Measurements from ENCODE around the gene LSMEM2. TPM values are rescaled to one million over a fixed set of nuclear protein-coding genes. Genes with fewer than 3 reads are reported as not detected.
"Not testable (repeated sequence)": the region's sequence is repeated elsewhere in the genome, so short reads cannot be mapped to it uniquely, and the experiment has no call there.

Gene LSMEM2
- total RNA-seq, 1 experiment from 2014 or later = not detected

- DNase-seq (ENCODE audit: low read depth) = peak; percentile 61
- in situ Hi-C loops (cut with HindIII; ENCODE audit: low pct_unique_long_range_greater_than_20kb, low sequenced_read_pairs) = no loop called here
These were observed 5.8 kb upstream of the LSMEM2 start for GRCh38 chr3:50272911-50273688.

- in situ Hi-C loops (cut with HindIII; ENCODE audit: low pct_unique_long_range_greater_than_20kb, low sequenced_read_pairs) = no loop called here
These were observed 5.2 kb upstream of the LSMEM2 start for GRCh38 chr3:50273689-50274065.

GRCh38 chr3:50274371-50275104 is 4.3 kb upstream of the LSMEM2 start:
- in situ Hi-C loops (cut with HindIII; ENCODE audit: low pct_unique_long_range_greater_than_20kb, low sequenced_read_pairs) = no loop called here
- DNase-seq (ENCODE audit: low read depth) = peak; percentile 39

More at GRCh38 chr3:50273689-50274065, 5.2 kb upstream of the LSMEM2 start:
- DNase-seq (ENCODE audit: low read depth) = no peak

GRCh38 chr3:50275141-50275995 is 3.5 kb upstream of the LSMEM2 start:
- in situ Hi-C loops (cut with HindIII; ENCODE audit: low pct_unique_long_range_greater_than_20kb, low sequenced_read_pairs) = no loop called here
- DNase-seq (ENCODE audit: low read depth) = no peak

GRCh38 chr3:50275996-50276761 is 2.7 kb upstream of the LSMEM2 start:
- in situ Hi-C loops (cut with HindIII; ENCODE audit: low pct_unique_long_range_greater_than_20kb, low sequenced_read_pairs) = no loop called here
- no peak for DNase-seq (ENCODE audit: low read depth)

- in situ Hi-C loops (cut with HindIII; ENCODE audit: low pct_unique_long_range_greater_than_20kb, low sequenced_read_pairs) = no loop called here
- DNase-seq (ENCODE audit: low read depth) = no peak
These were observed 2.2 kb upstream of the LSMEM2 start for GRCh38 chr3:50276762-50277101.

- in situ Hi-C loops (cut with HindIII; ENCODE audit: low pct_unique_long_range_greater_than_20kb, low sequenced_read_pairs) = no loop called here
- DNase-seq (ENCODE audit: low read depth) = no peak
These were observed 586 bp upstream of the LSMEM2 start for GRCh38 chr3:50278123-50278879.

GRCh38 chr3:50279255-50280016 is 549 bp downstream of the LSMEM2 start:
- in situ Hi-C loops (cut with HindIII; ENCODE audit: low pct_unique_long_range_greater_than_20kb, low sequenced_read_pairs) = no loop called here
- no peak for DNase-seq (ENCODE audit: low read depth)

GRCh38 chr3:50284121-50284520 is 5.2 kb downstream of the LSMEM2 start:
- in situ Hi-C loops (cut with HindIII; ENCODE audit: low pct_unique_long_range_greater_than_20kb, low sequenced_read_pairs); DNase-seq (ENCODE audit: low read depth): not testable (repeated sequence)

GRCh38 chr3:50286322-50287227 is 7.7 kb downstream of the LSMEM2 start:
- in situ Hi-C loops (cut with HindIII; ENCODE audit: low pct_unique_long_range_greater_than_20kb, low sequenced_read_pairs) = no loop called here
- DNase-seq (ENCODE audit: low read depth) = no peak

- DNase-seq (ENCODE audit: low read depth) = no peak
- in situ Hi-C loops (cut with HindIII; ENCODE audit: low pct_unique_long_range_greater_than_20kb, low sequenced_read_pairs) = no loop called here
These were observed 8.4 kb downstream of the LSMEM2 start for GRCh38 chr3:50287262-50287661.

- in situ Hi-C loops (cut with HindIII; ENCODE audit: low pct_unique_long_range_greater_than_20kb, low sequenced_read_pairs) = no loop called here
These were observed 9.6 kb downstream of the LSMEM2 start for GRCh38 chr3:50288387-50289007.

GRCh38 chr3:50289130-50289529 is 10.2 kb downstream of the LSMEM2 start:
- DNase-seq (ENCODE audit: low read depth) = no peak
- in situ Hi-C loops (cut with HindIII; ENCODE audit: low pct_unique_long_range_greater_than_20kb, low sequenced_read_pairs) = no loop called here

More at GRCh38 chr3:50288387-50289007, 9.6 kb downstream of the LSMEM2 start:
- no peak for DNase-seq (ENCODE audit: low read depth)

- in situ Hi-C loops (cut with HindIII; ENCODE audit: low pct_unique_long_range_greater_than_20kb, low sequenced_read_pairs) = no loop called here
- DNase-seq (ENCODE audit: low read depth) = no peak
These were observed 11.3 kb downstream of the LSMEM2 start for GRCh38 chr3:50290161-50290641.

All from Caki2 (cell line).